Adipocyte (in vitro differentiated cells): ENCODE results near the gene EGFL6.

ENCODE experiments used
- DNase-seq: peaks from one replicate; pipeline ENCODE4 v3.0.0-alpha.2; 2015; ENCODE audit warnings: low read depth
- H3K27me3 ChIP-seq: replicated peaks from 2 replicates; pipeline ENCODE4 v1.7.0; 2013; ENCODE audit warnings: mild to moderate bottlenecking, low read length, moderate library complexity; ENCODE audit not compliant: control insufficient read depth, insufficient read depth
- H3K36me3 ChIP-seq: 2 replicates; pipeline ENCODE4 v1.7.0; 2013; ENCODE audit warnings: low read length, mild to moderate bottlenecking, moderate library complexity; ENCODE audit not compliant: control insufficient read depth, insufficient read depth, severe bottlenecking
- H3K4me1 ChIP-seq: 2 replicates; pipeline ENCODE4 v1.7.0; 2013; ENCODE audit warnings: mild to moderate bottlenecking, low read length, moderate library complexity; ENCODE audit not compliant: control insufficient read depth, insufficient read depth
- H3K4me3 ChIP-seq: 2 replicates; pipeline ENCODE4 v1.7.0; 2013; ENCODE audit warnings: mild to moderate bottlenecking, low read length, moderate library complexity
- H3K9ac ChIP-seq: 2 replicates; pipeline ENCODE4 v1.7.0; 2013; ENCODE audit warnings: mild to moderate bottlenecking, low read length, moderate library complexity
- H3K9me3 ChIP-seq: 2 replicates; pipeline ENCODE4 v1.7.0; 2013; ENCODE audit warnings: mild to moderate bottlenecking, low read length, moderate library complexity; ENCODE audit not compliant: control insufficient read depth

Gene EGFL6

GRCh38 chrX:13569479-13570260 is at the start of gene EGFL6:
EGFL6 (plus strand) TSS chrX:13569601; CDS start chrX:13569862, 261 bp downstream.
- no peaks in the 10 kb centered on the region for H3K4me1 ChIP-seq
- no peak for DNase-seq
- no peaks in the 10 kb centered on the region for H3K36me3 ChIP-seq
- no peak within 1 kb of the TSS for H3K9ac ChIP-seq
- H3K27me3 ChIP-seq = peaks cover 66% of the 10 kb centered on the region
- H3K4me3 ChIP-seq = no peak within 1 kb of the TSS
- H3K9me3 ChIP-seq = no peaks in the 10 kb centered on the region

DNA sequence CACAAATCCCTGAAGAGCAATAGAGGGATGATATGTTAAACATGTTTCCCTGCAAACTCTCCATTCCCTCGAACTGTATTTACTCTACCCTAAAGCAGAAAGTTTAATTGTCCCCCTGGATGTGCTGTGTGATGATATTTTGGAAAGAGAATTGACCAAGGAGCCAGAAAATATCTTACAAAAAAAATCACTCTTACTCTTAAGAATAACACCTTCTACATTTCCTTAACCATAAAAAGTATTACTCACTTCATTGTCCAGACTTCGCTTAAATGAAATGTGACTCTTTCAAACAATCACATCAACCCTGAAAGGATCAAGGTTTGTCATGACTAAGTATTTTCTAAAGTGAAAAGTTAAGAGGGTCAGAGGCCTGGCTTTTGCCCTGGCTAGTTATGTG is 49.0 kb upstream of the EGFL6 start:
- H3K9ac ChIP-seq = peak overlapping the region; percentile 13
- H3K4me3 ChIP-seq = no peak overlapping the region
- peaks cover 15% of the 10 kb centered on the region for H3K27me3 ChIP-seq
- no peaks in the 10 kb centered on the region for H3K36me3 ChIP-seq
- DNase-seq = peak; percentile 22
- no peaks in the 10 kb centered on the region for H3K9me3 ChIP-seq
- peaks cover 43% of the 10 kb centered on the region for H3K4me1 ChIP-seq

DNA sequence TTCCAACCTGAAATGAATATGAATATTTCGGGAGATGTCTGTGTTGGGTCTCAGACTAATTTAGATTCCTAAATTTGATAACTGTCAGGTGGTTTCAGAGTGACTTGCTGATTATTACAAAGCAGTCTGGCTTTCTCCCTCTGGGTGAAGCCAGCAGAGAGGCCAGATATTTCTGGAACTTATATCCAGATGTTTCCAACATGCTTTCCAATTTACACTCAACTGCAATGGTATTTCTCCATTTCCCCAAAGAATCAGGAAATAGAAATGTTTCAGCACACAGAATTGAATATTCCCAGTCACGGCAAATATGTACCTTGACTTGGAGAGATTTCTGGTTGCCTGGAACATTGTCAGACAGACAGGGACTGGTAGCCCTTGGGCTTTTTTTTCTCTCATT is 48.5 kb upstream of the EGFL6 start:
- Histone ChIP-seq H3K4me3 (no peak overlapping the region), H3K27me3 (peaks cover 15% of the 10 kb centered on the region), H3K9me3 (no peaks in the 10 kb centered on the region), H3K36me3 (no peaks in the 10 kb centered on the region), H3K9ac (no peak overlapping the region), H3K4me1 (peaks cover 38% of the 10 kb centered on the region)
- DNase-seq = peak; percentile 66

DNA sequence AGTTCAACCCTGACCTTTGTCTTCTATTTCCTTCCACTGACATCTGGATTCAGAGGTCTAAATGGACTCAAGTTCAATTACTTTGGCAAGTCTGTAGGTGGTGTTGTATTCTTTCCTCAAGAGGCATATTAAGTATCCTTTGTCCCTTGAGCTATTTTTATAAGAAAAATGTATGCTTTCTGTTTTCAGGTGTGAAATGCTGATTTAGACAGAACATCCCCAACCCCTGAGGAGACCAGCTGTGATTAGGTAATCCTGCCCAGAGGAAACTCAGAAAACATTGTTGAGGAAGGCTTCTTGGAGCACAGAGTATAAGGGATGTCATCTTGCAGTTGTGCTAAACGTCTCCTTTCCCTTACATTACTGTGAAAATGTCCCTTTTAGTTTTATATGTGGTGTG is 46.6 kb upstream of the EGFL6 start:
- Histone ChIP-seq H3K36me3 (no peaks in the 10 kb centered on the region), H3K4me3 (no peak overlapping the region)

GRCh38 chrX:13533726-13534125 is 35.7 kb upstream of the EGFL6 start:
- Histone ChIP-seq H3K9ac (no peak overlapping the region), H3K9me3 (peaks cover 3% of the 10 kb centered on the region), H3K36me3 (no peaks in the 10 kb centered on the region), H3K4me3 (no peak overlapping the region), H3K4me1 (no peaks in the 10 kb centered on the region), H3K27me3 (peaks cover 35% of the 10 kb centered on the region)
- DNase-seq = peak; percentile 66

More for the DNA sequence above, 46.6 kb upstream of the EGFL6 start:
- H3K9me3 ChIP-seq = no peaks in the 10 kb centered on the region
- DNase-seq = no peak
- peaks cover 35% of the 10 kb centered on the region for H3K4me1 ChIP-seq
- H3K27me3 ChIP-seq = peaks cover 19% of the 10 kb centered on the region
- H3K9ac ChIP-seq = no peak overlapping the region

GRCh38 chrX:13535376-13536165 is 33.8 kb upstream of the EGFL6 start:
- no peaks in the 10 kb centered on the region for H3K4me1 ChIP-seq
- H3K36me3 ChIP-seq = no peaks in the 10 kb centered on the region
- no peak overlapping the region for H3K4me3 ChIP-seq
- H3K9ac ChIP-seq = no peak overlapping the region
- H3K9me3 ChIP-seq = peaks cover 3% of the 10 kb centered on the region
- no peak for DNase-seq
- peaks cover 27% of the 10 kb centered on the region for H3K27me3 ChIP-seq

DNA sequence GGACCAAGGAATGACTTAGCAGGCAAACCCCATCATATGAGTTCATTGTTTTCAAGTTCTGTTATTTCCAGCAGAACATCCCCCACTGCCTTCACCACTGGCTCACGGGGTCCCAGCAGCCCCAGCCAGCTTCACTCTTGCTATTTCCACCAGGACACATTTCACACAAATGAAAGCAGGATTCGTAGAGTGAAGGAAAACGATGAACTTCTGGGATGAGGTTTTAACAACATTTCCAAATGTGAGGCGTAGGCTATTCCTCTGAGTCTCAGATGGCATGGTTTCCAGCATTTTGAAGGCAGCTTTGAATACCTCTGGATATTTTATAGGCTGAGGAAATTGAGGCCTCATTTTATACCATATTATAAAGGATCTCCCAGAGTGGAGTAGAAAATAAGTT is 32.9 kb upstream of the EGFL6 start:
- DNase-seq = no peak
- Histone ChIP-seq H3K9me3 (no peaks in the 10 kb centered on the region), H3K27me3 (peaks cover 24% of the 10 kb centered on the region), H3K9ac (no peak overlapping the region), H3K4me1 (no peaks in the 10 kb centered on the region), H3K4me3 (no peak overlapping the region), H3K36me3 (no peaks in the 10 kb centered on the region)

GRCh38 chrX:13538414-13538813 is 31.0 kb upstream of the EGFL6 start:
- Histone ChIP-seq H3K27me3 (peaks cover 10% of the 10 kb centered on the region), H3K4me1 (no peaks in the 10 kb centered on the region), H3K4me3 (no peak overlapping the region), H3K36me3 (no peaks in the 10 kb centered on the region), H3K9me3 (no peaks in the 10 kb centered on the region), H3K9ac (no peak overlapping the region)
- no peak for DNase-seq

GRCh38 chrX:13540602-13541001 is 28.8 kb upstream of the EGFL6 start:
- H3K4me3 ChIP-seq = no peak overlapping the region
- peak; percentile 28 for DNase-seq
- H3K27me3 ChIP-seq = peaks cover 13% of the 10 kb centered on the region
- no peaks in the 10 kb centered on the region for H3K9me3 ChIP-seq
- no peak overlapping the region for H3K9ac ChIP-seq
- no peaks in the 10 kb centered on the region for H3K4me1 ChIP-seq
- H3K36me3 ChIP-seq = no peaks in the 10 kb centered on the region

- Histone ChIP-seq H3K9me3 (no peaks in the 10 kb centered on the region), H3K36me3 (no peaks in the 10 kb centered on the region), H3K4me3 (no peak overlapping the region), H3K9ac (no peak overlapping the region), H3K4me1 (no peaks in the 10 kb centered on the region), H3K27me3 (peaks cover 26% of the 10 kb centered on the region)
- DNase-seq = no peak
These were observed 23.7 kb upstream of the EGFL6 start for GRCh38 chrX:13545726-13546125.

- Histone ChIP-seq H3K9ac (no peak overlapping the region), H3K4me3 (no peak overlapping the region), H3K36me3 (no peaks in the 10 kb centered on the region), H3K4me1 (no peaks in the 10 kb centered on the region), H3K27me3 (peaks cover 30% of the 10 kb centered on the region), H3K9me3 (peaks cover 3% of the 10 kb centered on the region)
- DNase-seq = peak; percentile 50
These were observed 21.7 kb upstream of the EGFL6 start for GRCh38 chrX:13547671-13548070.
